Caco-2 (cell line): ENCODE measurements around the gene FNDC3A. TPM values are rescaled to one million over a fixed set of nuclear protein-coding genes. Genes with fewer than 3 reads are reported as not detected.

ENCODE experiments used
- BruUV-seq: library from RNA; stranded (reverse); fragments of 400-500 nt; replicated peaks from 2 replicates; lab custom pipeline; 2021; lab: Mats Ljungman, UMichigan
- CTCF ChIA-PET: fragments of 300-600 bp; sonication (Branson Sonifier 250); formaldehyde crosslinking; loops from one replicate; lab custom pipeline; 2022; ENCODE audit warnings: antibody characterized with exemption; lab: Charles Lee
- POLR2A ChIA-PET: fragments of 300-600 bp; sonication (Branson Sonifier 250); formaldehyde crosslinking; loops from one replicate; lab custom pipeline; 2022; ENCODE audit warnings: antibody characterized with exemption; lab: Charles Lee
- DNase-seq, 2 experiments: peaks; one replicate each; pipeline versions ENCODE4 v3.0.0 to v3.0.0-alpha.2; 2020 to 2022
- H3K27me3 ChIP-seq: replicated peaks from 2 replicates; pipeline ENCODE4 v1.6.0; 2011; ENCODE audit warnings: low read length; ENCODE audit not compliant: control insufficient read depth, insufficient read depth
- H3K36me3 ChIP-seq: 2 replicates; pipeline ENCODE4 v1.5.1; 2011; ENCODE audit warnings: low read length; ENCODE audit not compliant: control insufficient read depth, insufficient read depth
- H3K4me1 ChIP-seq: fragments of 250-450 bp; sonication (Bioruptor Pico); 2 replicates; pipeline ENCODE4 v1.5.1; 2020; ENCODE audit warnings: mild to moderate bottlenecking
- H3K4me3 ChIP-seq: 2 replicates; pipeline ENCODE4 v1.5.1; 2011; ENCODE audit warnings: low read depth, mild to moderate bottlenecking, control low read depth, low read length
- H3K9me3 ChIP-seq: fragments of 250-450 bp; sonication (Bioruptor Pico); 2 replicates; pipeline ENCODE4 v1.5.1; 2020; ENCODE audit warnings: mild to moderate bottlenecking, moderate library complexity
- H3K27ac Mint-ChIP-seq: one replicate; pipeline ENCODE4 v1.8.0; 2022; ENCODE audit warnings: mixed read lengths; ENCODE audit not compliant: unreplicated experiment
- H3K27me3 Mint-ChIP-seq: one replicate; pipeline ENCODE4 v1.8.0; 2022; ENCODE audit warnings: mixed read lengths; ENCODE audit not compliant: insufficient read depth, unreplicated experiment
- H3K36me3 Mint-ChIP-seq: one replicate; pipeline ENCODE4 v1.8.0; 2022; ENCODE audit warnings: mild to moderate bottlenecking, mixed read lengths; ENCODE audit not compliant: insufficient read depth, unreplicated experiment
- H3K4me1 Mint-ChIP-seq: one replicate; pipeline ENCODE4 v1.8.0; 2022; ENCODE audit warnings: low read depth, mixed read lengths; ENCODE audit not compliant: unreplicated experiment
- H3K4me3 Mint-ChIP-seq: one replicate; pipeline ENCODE4 v1.8.0; 2022; ENCODE audit warnings: mild to moderate bottlenecking, moderate library complexity, mixed read lengths; ENCODE audit not compliant: unreplicated experiment
- H3K9me3 Mint-ChIP-seq: one replicate; pipeline ENCODE4 v1.8.0; 2022; ENCODE audit warnings: mixed read lengths; ENCODE audit not compliant: unreplicated experiment
- CTCF ChIP-seq, 2 experiments: fragments of 200-600 bp in 1 of 2; IDR thresholded peaks; 1 replicate in 1 of 2; 2 replicates in 1 of 2; pipeline versions ENCODE4 v1.5.1 to v1.8.0; 2011 to 2022; ENCODE audit warnings: antibody characterized with exemption in 1 of 2, control low read depth in 1 of 2, inconsistent platforms in 1 of 2, low read depth in 1 of 2, low read length in 1 of 2, mild to moderate bottlenecking in 1 of 2, moderate library complexity in 1 of 2; ENCODE audit not compliant: insufficient read depth in 1 of 2, severe bottlenecking in 1 of 2, unreplicated experiment in 1 of 2
- intact Hi-C: fragments of 100-400 bp; cut with micrococcal nuclease; formaldehyde crosslinking; loops from one replicate; pipeline ENCODE4 v1.10.0; 2022; ENCODE audit not compliant: unreplicated experiment
- total RNA-seq: library from RNA; stranded (reverse); gene quantifications from 2 replicates; pipeline ENCODE4 v1.2.3, GENCODE V29; 2022

The FNDC3A gene
- total RNA-seq, 1 experiment from 2014 or later = 32.5 TPM

GRCh38 chr13:49099513-49099877, 123.8 kb downstream of the FNDC3A start:
- CTCF ChIA-PET = interaction anchor here (1.4 kb wide), 1 partner anchor 182 kb away, joined by 9 read pairs; no protein-coding TSS in a partner anchor
- POLR2A ChIA-PET = no interaction called here
- H3K9me3 Mint-ChIP-seq = no peaks in the 10 kb centered on the region
- H3K9me3 ChIP-seq = no peaks in the 10 kb centered on the region
- H3K4me3 Mint-ChIP-seq = no peak overlapping the region
- H3K4me1 ChIP-seq = 0 out of 2 replicates have a peak, but pooled peaks cover 3% of the 10 kb centered on the region
- no peaks in the 10 kb centered on the region for H3K36me3 Mint-ChIP-seq
- no peaks in the 10 kb centered on the region for H3K4me1 Mint-ChIP-seq
- TF ChIP-seq CTCF (IDR thresholded peaks at IDR 0.05; ENCODE audit: insufficient read depth in 1 of 2, low read depth in 1 of 2, low read length in 1 of 2, severe bottlenecking in 1 of 2, unreplicated experiment in 1 of 2) = no peak
- no peaks in the 10 kb centered on the region for H3K27me3 Mint-ChIP-seq
- no peak overlapping the region for H3K4me3 ChIP-seq
- DNase-seq = no peak
- H3K27me3 ChIP-seq = no peaks in the 10 kb centered on the region
- no peaks in the 10 kb centered on the region for H3K36me3 ChIP-seq
- intact Hi-C loops = no loop called here
- no peak overlapping the region for H3K27ac Mint-ChIP-seq
- BruUV-seq = no TSS peak

GRCh38 chr13:49100637-49101570, 125.2 kb downstream of the FNDC3A start:
- no peak overlapping the region for H3K4me3 Mint-ChIP-seq
- ChIA-PET POLR2A (no interaction called here), CTCF (no interaction called here)
- no peak overlapping the region for H3K27ac Mint-ChIP-seq
- H3K4me3 ChIP-seq = no peak overlapping the region
- intact Hi-C loops = no loop called here
- no peaks in the 10 kb centered on the region for H3K4me1 Mint-ChIP-seq
- H3K9me3 ChIP-seq = no peaks in the 10 kb centered on the region
- no peak for DNase-seq
- TF ChIP-seq CTCF (IDR thresholded peaks at IDR 0.05; ENCODE audit: insufficient read depth in 1 of 2, low read depth in 1 of 2, low read length in 1 of 2, severe bottlenecking in 1 of 2, unreplicated experiment in 1 of 2) = no peak
- H3K4me1 ChIP-seq = 0 out of 2 replicates have a peak, but pooled peaks cover 3% of the 10 kb centered on the region
- no peaks in the 10 kb centered on the region for H3K9me3 Mint-ChIP-seq
- H3K27me3 Mint-ChIP-seq = no peaks in the 10 kb centered on the region
- H3K36me3 Mint-ChIP-seq = no peaks in the 10 kb centered on the region
- BruUV-seq = no TSS peak
- H3K27me3 ChIP-seq = no peaks in the 10 kb centered on the region
- no peaks in the 10 kb centered on the region for H3K36me3 ChIP-seq

- intact Hi-C loops = no loop called here
- no peaks in the 10 kb centered on the region for H3K9me3 Mint-ChIP-seq
- H3K27me3 Mint-ChIP-seq = no peaks in the 10 kb centered on the region
- H3K27me3 ChIP-seq = no peaks in the 10 kb centered on the region
- DNase-seq = no peak
- H3K4me3 ChIP-seq = no peak overlapping the region
- no peak overlapping the region for H3K4me3 Mint-ChIP-seq
- H3K36me3 ChIP-seq = no peaks in the 10 kb centered on the region
- ChIA-PET POLR2A (no interaction called here), CTCF (no interaction called here)
- H3K4me1 Mint-ChIP-seq = peaks cover 6% of the 10 kb centered on the region
- no peak overlapping the region for H3K27ac Mint-ChIP-seq
- H3K4me1 ChIP-seq = peaks cover 6% of the 10 kb centered on the region; the same call in 1 of the 2 replicates
- H3K9me3 ChIP-seq = no peaks in the 10 kb centered on the region
- TF ChIP-seq CTCF (IDR thresholded peaks at IDR 0.05; ENCODE audit: insufficient read depth in 1 of 2, low read depth in 1 of 2, low read length in 1 of 2, severe bottlenecking in 1 of 2, unreplicated experiment in 1 of 2) = no peak
- peaks cover 6% of the 10 kb centered on the region for H3K36me3 Mint-ChIP-seq
- no TSS peak for BruUV-seq
Measured at GRCh38 chr13:49108196-49108595, 132.5 kb downstream of the FNDC3A start.
